Chondrocyte (in vitro differentiated cells): ENCODE measurements around the gene IRS2. TPM values are rescaled to one million over a fixed set of nuclear protein-coding genes. Genes with fewer than 3 reads are reported as not detected.
A peak's percentile ranks its signal among the peaks of the same experiment; 100 is the strongest.

Experiments used
- DNase-seq: peaks from one replicate; pipeline ENCODE4 v3.0.0; 2021; ENCODE audit warnings: mixed read lengths, low spot score
- H3K27ac Mint-ChIP-seq: one replicate; pipeline ENCODE4 v1.8.0; 2021; ENCODE audit warnings: mild to moderate bottlenecking, moderate library complexity, mixed read lengths; ENCODE audit not compliant: unreplicated experiment
- H3K27me3 Mint-ChIP-seq: 2 replicates; pipeline ENCODE4 v1.8.0; 2021; ENCODE audit warnings: low read depth, mixed read lengths
- H3K36me3 Mint-ChIP-seq: 2 replicates; pipeline ENCODE4 v1.8.0; 2021; ENCODE audit warnings: low read depth, mixed read lengths
- H3K4me1 Mint-ChIP-seq: 2 replicates; pipeline ENCODE4 v1.8.0; 2021; ENCODE audit warnings: low read depth, mild to moderate bottlenecking, mixed read lengths
- H3K4me3 Mint-ChIP-seq: one replicate; pipeline ENCODE4 v1.8.0; 2021; ENCODE audit warnings: mild to moderate bottlenecking, moderate library complexity, mixed read lengths; ENCODE audit not compliant: unreplicated experiment
- H3K9me3 Mint-ChIP-seq: 2 replicates; pipeline ENCODE4 v1.8.0; 2021; ENCODE audit warnings: low read depth, mixed read lengths
- total RNA-seq: library from RNA; stranded (reverse); gene quantifications from 3 replicates; pipeline ENCODE4 v1.2.1, GENCODE V29; 2021
- TF ChIP-seq, protein P1 (sequence below): fragments of 200-600 bp; sonication (generic); IDR thresholded peaks from 2 replicates; pipeline ENCODE4 v1.5.0; 2021; ENCODE audit warnings: antibody characterized with exemption, mild to moderate bottlenecking, moderate library complexity

Gene IRS2
- total RNA-seq, 1 donor from 2014 or later, result 42.9 TPM

DNA sequence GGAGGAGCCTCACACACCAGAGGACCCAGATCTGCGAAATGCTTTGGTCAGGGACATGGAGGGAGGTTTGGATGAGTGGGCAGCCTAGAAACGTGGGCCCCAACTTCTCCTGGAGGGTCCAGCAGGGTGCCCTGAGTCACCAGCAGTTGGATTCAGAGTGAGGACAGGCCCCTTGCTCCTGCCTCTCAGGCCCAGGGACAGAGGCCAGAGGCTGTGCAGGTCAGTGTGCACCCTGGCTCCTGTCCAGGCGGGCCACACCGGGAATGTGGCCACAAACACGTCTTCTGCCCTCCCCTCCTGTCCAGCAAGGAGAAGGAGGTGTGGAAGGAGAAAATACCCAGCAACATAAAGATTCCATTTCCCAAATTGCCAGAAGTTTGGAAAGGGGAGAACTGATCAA is 19.4 kb downstream of the IRS2 start:
- peaks cover 10% of the 10 kb centered on the region for H3K36me3 Mint-ChIP-seq

DNA sequence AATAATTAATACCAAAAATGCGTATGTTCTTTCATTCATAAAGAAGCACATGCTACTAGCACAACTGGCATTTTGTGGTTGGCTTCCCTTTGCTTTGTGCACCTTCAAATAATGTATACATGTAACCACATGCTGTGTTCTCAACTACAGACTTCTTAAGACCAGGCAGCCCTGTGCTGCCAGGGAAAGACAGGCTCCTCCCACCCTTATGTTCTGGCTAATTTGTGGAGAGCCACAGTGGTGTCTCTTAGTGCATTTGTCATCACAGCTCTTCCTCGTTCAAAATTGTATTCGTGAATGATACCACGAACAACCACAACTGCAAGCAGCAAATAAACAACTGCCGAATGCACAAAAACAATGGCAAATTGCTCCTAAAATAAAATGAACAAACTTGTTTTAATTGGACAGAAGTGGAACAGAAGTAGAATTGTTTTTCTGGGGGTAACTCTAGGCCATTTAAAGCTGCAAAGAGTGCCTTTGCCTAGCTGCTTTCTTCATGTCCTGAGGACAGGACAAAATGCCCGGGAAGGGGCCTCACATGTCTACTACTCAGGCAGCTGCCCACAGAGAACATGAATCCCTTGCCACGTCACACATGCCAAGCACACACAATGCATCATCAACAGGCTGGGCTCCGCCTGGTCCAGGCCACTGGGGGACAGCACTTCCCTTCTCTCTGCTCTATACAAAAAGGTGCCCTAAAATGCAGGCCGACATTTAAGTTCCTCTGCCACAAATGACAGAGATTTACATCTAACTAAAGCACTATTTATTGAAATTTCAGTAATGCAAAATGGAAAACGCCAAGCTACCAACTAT is 21.7 kb downstream of the IRS2 start:
- no peak for DNase-seq
- H3K27me3 Mint-ChIP-seq, result no peaks in the 10 kb centered on the region
- no peak overlapping the region for H3K27ac Mint-ChIP-seq
- H3K4me3 Mint-ChIP-seq, result no peak overlapping the region
- TF ChIP-seq, protein P1, sequence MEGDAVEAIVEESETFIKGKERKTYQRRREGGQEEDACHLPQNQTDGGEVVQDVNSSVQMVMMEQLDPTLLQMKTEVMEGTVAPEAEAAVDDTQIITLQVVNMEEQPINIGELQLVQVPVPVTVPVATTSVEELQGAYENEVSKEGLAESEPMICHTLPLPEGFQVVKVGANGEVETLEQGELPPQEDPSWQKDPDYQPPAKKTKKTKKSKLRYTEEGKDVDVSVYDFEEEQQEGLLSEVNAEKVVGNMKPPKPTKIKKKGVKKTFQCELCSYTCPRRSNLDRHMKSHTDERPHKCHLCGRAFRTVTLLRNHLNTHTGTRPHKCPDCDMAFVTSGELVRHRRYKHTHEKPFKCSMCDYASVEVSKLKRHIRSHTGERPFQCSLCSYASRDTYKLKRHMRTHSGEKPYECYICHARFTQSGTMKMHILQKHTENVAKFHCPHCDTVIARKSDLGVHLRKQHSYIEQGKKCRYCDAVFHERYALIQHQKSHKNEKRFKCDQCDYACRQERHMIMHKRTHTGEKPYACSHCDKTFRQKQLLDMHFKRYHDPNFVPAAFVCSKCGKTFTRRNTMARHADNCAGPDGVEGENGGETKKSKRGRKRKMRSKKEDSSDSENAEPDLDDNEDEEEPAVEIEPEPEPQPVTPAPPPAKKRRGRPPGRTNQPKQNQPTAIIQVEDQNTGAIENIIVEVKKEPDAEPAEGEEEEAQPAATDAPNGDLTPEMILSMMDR, result peak; percentile 35
- H3K36me3 Mint-ChIP-seq, result peaks cover 2% of the 10 kb centered on the region
- peaks cover 58% of the 10 kb centered on the region for H3K4me1 Mint-ChIP-seq
- H3K9me3 Mint-ChIP-seq, result no peaks in the 10 kb centered on the region

More for the DNA sequence above, 19.4 kb downstream of the IRS2 start:
- peak overlapping the region; percentile 22 for H3K27ac Mint-ChIP-seq
- peaks cover 36% of the 10 kb centered on the region for H3K4me1 Mint-ChIP-seq
- DNase-seq, result no peak
- TF ChIP-seq, protein P1, result no peak
- H3K9me3 Mint-ChIP-seq, result no peaks in the 10 kb centered on the region
- H3K27me3 Mint-ChIP-seq, result no peaks in the 10 kb centered on the region
- no peak overlapping the region for H3K4me3 Mint-ChIP-seq

DNA sequence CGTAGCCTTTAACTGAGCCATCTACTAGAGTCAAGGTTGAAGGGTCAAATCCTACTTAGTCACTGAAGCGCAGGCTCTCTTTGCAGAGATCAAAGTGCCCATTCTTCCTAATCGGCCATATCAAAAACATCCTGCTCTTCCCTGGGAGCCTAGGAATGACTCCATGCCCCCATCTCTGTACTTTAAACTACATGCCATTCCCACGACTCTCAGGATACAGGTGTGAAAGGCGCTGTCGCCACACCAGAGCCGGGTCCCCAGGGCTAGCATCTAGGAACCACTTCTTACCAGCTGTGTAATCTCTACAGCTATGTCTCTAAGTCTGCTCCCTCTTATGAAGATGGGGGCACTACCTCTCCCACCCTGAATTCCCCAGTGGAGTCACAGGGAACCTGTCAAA is 22.3 kb downstream of the IRS2 start:
- Mint-ChIP-seq H3K4me1 (peaks cover 54% of the 10 kb centered on the region), H3K4me3 (no peak overlapping the region), H3K27me3 (no peaks in the 10 kb centered on the region), H3K36me3 (no peaks in the 10 kb centered on the region), H3K9me3 (no peaks in the 10 kb centered on the region), H3K27ac (peak overlapping the region; percentile 13)
- DNase-seq, result no peak
- TF ChIP-seq, protein P1, result no peak

DNA sequence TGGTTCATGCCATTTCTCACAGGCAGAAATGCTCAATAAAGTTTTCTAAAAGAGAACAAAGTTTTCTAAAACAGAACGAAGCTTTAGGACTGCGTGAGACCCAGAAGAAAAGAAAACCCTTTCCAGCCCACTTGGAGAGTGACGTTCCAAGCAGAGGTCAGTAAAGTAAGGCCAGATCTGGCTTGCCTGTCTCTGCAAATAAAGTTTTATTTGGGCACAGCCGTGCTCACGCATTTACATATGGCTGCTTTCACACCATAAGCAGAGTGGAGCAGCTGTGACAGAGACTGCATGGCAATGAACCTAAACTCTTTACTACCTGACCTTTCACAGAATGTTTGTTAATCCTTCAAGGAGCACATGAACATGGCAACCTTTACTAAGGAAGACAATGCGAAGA is 23.6 kb downstream of the IRS2 start:
- Mint-ChIP-seq H3K9me3 (no peaks in the 10 kb centered on the region), H3K4me1 (peaks cover 53% of the 10 kb centered on the region), H3K36me3 (no peaks in the 10 kb centered on the region), H3K27me3 (no peaks in the 10 kb centered on the region), H3K4me3 (no peak overlapping the region), H3K27ac (peak overlapping the region; percentile 24)
- DNase-seq, result no peak
- TF ChIP-seq, protein P1, result no peak

DNA sequence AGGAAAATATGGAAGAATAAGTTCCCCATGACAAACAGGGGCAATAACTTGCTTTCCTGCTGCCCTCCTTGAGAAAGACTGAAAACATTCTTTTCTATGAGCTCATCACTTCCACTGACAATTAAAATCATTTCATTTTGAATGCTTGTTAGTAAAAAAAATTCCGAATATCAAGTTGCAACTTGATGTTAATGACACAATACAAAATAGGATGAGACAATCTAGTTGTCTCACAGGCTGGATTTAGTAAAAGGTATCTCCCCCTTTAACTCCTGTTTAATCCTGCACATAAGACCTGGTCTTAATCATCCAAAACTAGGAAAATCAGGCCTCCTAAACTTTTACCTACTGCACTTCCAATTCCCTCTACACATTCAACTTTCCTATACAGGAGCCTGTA is 24.7 kb downstream of the IRS2 start:
- H3K4me1 Mint-ChIP-seq, result peaks cover 59% of the 10 kb centered on the region
- TF ChIP-seq, protein P1, result no peak
- H3K27me3 Mint-ChIP-seq, result no peaks in the 10 kb centered on the region
- peak overlapping the region; percentile 53 for H3K27ac Mint-ChIP-seq
- H3K4me3 Mint-ChIP-seq, result no peak overlapping the region
- no peaks in the 10 kb centered on the region for H3K36me3 Mint-ChIP-seq
- no peak for DNase-seq
- H3K9me3 Mint-ChIP-seq, result no peaks in the 10 kb centered on the region
